Sciatic nerve (tissue), 2 donors: ENCODE data around the gene ULBP3. TPM values are rescaled to one million over a fixed set of nuclear protein-coding genes. Genes with fewer than 3 reads are reported as not detected.
A peak's percentile ranks its signal among the peaks of the same experiment; 100 is the strongest.

Source experiments
- ATAC-seq: fragments of 200-7000 bp; cut with Tn5 transposase; one replicate; pipeline ENCODE4 v1.9.1; 2020; ENCODE audit warnings: mild to moderate bottlenecking, moderate library complexity
- DNase-seq: peaks from one replicate; pipeline ENCODE4 v3.0.0-alpha.2; 2020; ENCODE audit warnings: low spot score
- intact Hi-C: fragments of 100-400 bp; cut with DNase I; formaldehyde crosslinking; loops from one replicate; pipeline ENCODE4 v1.14.2; 2022
- total RNA-seq: library from RNA; stranded (reverse); fragmentation: NEBNext Ultra II Directional; extraction: Animal tissue kit (Norgen Biotek cat#: 25700); gene quantifications from one replicate; pipeline ENCODE4 v1.2.1, GENCODE V29; 2021
- donor health status: DM: no; HTN: no; CAD: no.
- donor health status: DM: no; HTN: no; CAD: no.

ULBP3 gene
- total RNA-seq, 1 donor from 2014 or later, result 2.9 TPM

DNA sequence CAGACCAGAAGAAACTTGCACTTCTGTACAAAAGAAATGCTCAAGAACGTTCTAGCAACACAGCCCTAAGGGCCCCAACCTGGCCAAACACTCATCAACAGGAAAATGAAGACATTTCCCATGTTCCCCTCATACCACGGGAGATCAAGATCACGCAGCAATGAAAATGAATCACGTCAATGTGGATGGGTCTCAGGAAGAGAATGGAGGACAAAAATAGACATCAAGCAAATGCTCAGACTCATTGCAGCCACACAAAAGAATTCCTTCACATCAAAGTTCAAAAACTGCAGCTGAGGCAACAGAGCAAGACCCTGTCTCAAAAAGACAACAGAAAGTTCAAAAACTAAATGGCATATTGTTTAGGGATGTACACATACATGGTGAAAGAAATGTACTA lies 18.1 kb downstream of the ULBP3 start:
- no peak for DNase-seq

GRCh38 chr6:150048099-150048498 lies 20.8 kb downstream of the ULBP3 start:
- DNase-seq (no peak), ATAC-seq (no peak)
- intact Hi-C loops, result no loop called here

More for the DNA sequence above, 18.1 kb downstream of the ULBP3 start:
- intact Hi-C loops, result no loop called here
- no peak for ATAC-seq

DNA sequence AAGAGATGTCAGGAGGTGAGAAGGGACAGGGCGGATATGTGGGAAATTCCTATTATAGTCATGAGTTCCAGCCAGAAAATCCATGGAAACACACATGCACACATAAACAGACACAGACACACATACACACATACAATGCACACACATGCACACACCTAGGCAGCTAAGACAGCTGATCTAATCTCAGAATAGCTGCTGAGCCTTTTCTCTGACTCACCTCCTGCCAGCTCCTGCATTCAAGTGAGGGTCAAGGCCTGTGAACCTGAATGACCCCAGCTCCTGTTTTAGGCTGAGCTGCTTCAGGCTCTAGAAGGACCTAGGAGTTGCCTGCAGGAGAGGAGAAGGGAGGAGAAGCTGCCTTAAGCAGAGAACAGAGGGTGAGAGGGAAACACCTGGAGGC lies 22.0 kb downstream of the ULBP3 start:
- no peak for DNase-seq
- no peak for ATAC-seq
- intact Hi-C loops, result no loop called here

DNA sequence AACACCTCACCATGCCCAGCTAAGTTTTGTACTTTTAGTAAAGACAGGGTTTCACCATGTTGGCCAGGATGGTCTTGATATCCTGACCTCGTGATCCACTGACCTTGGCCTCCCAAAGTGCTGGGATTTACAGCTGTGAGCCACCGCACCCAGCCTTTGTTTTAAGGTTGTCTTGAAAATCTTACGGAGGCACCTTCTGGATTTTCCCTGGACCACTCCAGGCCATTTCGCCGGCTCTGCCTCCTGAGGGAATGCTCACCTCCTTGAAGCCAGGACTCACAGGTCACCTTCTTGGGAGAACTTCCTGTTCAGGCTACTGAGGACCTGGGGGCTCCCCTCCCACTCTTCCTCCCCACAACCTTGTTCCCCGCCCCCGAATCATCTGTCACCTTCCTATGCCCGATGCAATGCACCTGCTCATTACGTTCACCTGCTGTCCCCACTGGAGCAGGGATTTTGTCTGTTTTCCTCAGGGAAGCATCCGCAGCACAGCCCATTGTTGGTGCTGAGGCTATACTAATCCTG lies 24.2 kb downstream of the ULBP3 start:
- intact Hi-C loops, result no loop called here
- no peak for DNase-seq
- ATAC-seq, result no peak

DNA sequence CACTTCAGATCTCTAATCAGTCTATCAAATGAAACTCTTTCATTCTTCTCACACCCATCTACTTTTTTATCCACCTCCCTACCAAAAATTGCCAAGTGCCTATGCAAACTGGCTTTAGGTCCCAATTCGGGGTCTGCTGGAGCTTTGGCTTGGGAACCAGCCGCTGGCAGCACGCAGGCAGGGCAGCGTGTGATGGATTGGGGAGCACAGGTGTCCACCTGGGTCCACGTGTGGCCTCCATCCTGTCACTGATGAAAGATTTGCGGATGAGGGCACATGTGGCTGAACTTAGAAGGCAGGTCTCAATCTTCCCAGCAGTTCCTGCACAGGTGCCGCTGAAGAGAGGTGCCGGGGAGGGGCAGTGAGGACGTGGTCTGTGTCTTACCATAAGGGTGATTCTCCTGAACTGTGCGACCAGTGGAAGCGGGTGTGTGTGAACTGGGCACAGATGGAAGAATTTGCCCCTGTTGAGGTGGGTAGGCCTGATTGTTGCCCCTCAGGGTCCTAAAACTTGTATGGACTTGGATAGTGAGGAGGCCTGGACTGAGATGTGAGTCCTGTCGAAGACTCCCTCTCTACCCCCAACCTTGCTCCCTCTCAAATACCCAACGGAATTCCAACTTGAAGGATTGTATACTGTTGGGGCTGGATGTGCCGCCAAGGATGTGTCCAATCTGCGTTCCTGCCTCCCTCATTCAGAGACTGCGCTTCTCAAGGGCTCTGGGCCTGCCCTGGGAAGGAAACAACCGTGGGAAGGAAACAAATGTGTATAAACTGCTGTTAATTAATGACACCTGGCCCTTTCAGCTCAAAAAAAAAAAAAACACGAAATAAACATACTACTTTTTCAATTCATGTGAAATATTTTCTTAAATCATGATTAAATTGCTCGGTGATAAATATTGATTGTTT lies 25.2 kb downstream of the ULBP3 start:
- no peak for DNase-seq
- ATAC-seq, result no peak
- intact Hi-C loops, result no loop called here

- intact Hi-C loops, result no loop called here
- no peak for DNase-seq
- ATAC-seq, result no peak
Observed at GRCh38 chr6:150043096-150043495, 25.8 kb downstream of the ULBP3 start.

DNA sequence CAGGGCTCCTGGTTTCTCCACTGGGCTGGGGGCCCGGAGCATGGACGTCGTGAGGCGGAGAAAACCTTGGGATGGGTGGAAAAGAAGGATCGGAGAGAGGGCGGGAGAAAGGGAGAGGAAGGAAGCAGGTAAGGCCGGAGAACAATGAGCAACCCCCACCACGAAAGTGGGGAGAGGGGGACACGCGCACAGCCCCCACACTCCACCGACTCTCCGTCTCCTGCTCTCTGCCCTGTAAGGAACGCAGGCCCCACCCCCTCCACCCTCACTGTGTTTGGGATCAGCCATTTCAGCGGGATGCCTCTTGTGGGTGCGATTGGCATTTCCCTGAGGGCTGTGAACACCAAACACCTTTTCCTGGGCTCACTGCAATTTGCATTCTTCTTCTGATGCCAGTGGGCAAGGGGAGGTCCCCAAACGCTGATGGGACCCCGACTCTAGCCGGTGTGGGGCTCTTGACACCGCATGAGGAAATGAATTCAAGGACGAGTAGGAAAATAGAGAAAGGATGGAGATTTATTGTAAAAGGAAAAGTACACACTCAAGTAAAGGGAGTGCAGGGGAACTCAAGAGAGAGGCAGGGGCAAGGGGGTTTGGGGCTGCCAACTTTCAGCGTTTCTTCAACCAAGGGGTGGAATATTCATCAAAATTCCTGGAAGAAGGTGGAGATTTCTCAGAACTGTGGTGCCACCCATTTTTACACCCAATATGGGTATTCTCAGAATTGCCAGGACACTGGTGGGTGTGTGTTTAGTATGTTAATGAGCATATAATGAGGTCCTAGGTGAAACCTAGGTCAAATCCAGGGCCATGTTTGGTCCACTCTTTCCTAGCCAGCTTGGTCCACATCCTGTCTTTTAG lies 30.5 kb downstream of the ULBP3 start:
- ATAC-seq (no peak), DNase-seq (no peak)
- intact Hi-C loops, result no loop called here

- ATAC-seq (peak; percentile 44), DNase-seq (no peak)
- intact Hi-C loops, result no loop called here
Observed at GRCh38 chr6:150037526-150038201, 31.3 kb downstream of the ULBP3 start.

- intact Hi-C loops, result no loop called here
- DNase-seq (no peak), ATAC-seq (no peak)
Observed at GRCh38 chr6:150036081-150036480, 32.8 kb downstream of the ULBP3 start.

- ATAC-seq (no peak), DNase-seq (no peak)
- intact Hi-C loops, result no loop called here
Observed at GRCh38 chr6:150033207-150033771, 35.6 kb downstream of the ULBP3 start.

GRCh38 chr6:150032598-150032997 lies 36.3 kb downstream of the ULBP3 start:
- no peak for DNase-seq
- intact Hi-C loops, result no loop called here
- ATAC-seq, result no peak

DNA sequence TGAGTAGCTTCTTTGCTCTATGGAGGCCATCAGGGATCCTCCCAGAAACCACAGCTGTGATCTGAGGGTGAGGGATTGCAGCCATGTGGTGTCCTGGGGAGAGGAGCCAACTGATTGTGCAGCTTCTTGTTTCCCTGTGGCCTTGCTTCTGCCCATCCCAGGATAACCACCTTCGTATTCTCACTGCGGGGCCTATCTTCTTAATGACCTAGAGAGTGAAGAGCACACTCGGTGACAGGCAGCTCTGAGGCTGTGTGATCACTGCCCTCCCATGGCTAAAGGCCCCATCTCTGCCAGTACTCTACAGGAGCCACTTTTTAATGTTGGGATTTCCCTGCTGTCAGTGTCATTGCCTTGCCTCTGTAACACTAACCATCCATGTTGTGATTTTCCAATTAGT lies 38.3 kb downstream of the ULBP3 start:
- no peak for DNase-seq
- no peak for ATAC-seq
- intact Hi-C loops, result no loop called here

GRCh38 chr6:150029749-150030148 lies 39.2 kb downstream of the ULBP3 start:
- intact Hi-C loops, result no loop called here
- no peak for DNase-seq
- ATAC-seq, result no peak

- ATAC-seq, result no peak
- intact Hi-C loops, result no loop called here
- no peak for DNase-seq
Observed at GRCh38 chr6:150029276-150029675, 39.6 kb downstream of the ULBP3 start.

DNA sequence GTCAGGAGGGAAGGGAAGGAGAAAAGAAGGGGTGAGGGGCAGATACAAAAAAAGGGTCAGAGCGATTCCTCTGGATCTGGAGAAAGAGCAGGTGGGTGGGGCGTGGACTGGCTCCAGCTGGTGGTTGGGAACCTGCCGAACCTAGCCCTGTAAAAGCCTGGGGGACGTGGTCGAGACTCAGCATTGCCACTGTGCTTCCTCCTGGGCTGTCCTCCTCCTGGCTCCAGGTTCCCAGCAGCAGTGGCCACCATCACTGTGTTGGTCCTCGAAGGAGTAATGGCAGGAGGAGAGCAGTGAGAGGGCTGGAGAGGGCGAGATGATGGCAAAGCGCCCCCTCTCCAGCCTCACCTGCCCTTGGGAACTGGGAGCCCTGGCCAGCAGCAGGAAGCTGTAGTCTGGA lies 40.1 kb downstream of the ULBP3 start:
- intact Hi-C loops, result no loop called here
- ATAC-seq (no peak), DNase-seq (no peak)

DNA sequence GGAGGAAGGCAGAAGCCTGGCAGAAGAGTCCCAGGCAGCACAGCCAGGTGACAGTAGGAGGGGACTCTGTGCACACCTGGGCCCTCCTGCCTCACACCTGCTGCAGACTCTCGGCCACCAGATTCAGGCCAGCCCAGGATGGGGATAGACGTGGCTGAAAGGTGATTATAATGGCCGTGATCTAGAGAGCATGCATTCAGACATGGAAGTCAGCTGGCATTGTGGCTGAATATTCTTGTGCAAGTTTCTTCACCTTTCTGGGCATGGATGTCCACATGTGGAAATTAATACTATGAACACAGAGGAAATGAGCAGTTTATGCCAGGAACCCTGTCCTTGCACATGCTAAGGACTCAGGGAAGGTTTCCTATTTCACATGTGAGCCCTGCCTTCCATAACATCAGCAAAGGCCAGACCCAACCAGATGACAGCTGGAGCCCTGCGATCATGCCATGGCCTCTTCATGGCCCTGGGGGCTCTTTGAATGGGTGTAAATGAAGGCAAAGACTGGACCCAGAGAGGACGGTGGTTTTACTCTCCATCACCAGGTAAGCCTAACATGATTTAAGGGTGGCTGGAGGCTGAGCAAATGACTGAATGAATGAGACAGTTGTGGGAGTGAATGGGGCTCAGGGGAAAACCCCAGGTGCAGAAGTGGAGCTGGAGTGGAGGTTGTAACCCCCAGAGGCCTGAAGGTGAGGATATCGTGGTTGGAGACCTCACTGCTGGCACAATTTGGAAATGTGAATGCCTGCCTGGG lies 40.9 kb downstream of the ULBP3 start:
- no peak for ATAC-seq
- no peak for DNase-seq
- intact Hi-C loops, result no loop called here

GRCh38 chr6:150026976-150027805 lies 41.7 kb downstream of the ULBP3 start:
- intact Hi-C loops, result no loop called here
- DNase-seq, result no peak

More at GRCh38 chr6:150026976-150027805, 41.7 kb downstream of the ULBP3 start:
- no peak for ATAC-seq
